Liver (tissue), 9 donors: ENCODE data around the gene FKBP5. TPM values are rescaled to one million over a fixed set of nuclear protein-coding genes. Genes with fewer than 3 reads are reported as not detected.

ENCODE experiments used
- DNase-seq: peaks from one replicate; pipeline ENCODE4 v3.0.0-alpha.2; 2017; ENCODE audit warnings: low spot score
- H3K27ac ChIP-seq, 2 donors: one replicate each; pipeline ENCODE4 v1.7.0; 2013; ENCODE audit warnings: inconsistent platforms in 2 of 2, low read length in 2 of 2, control low read depth in 1 of 2, low read depth in 1 of 2, mild to moderate bottlenecking in 1 of 2
- H3K27me3 ChIP-seq, 4 donors: one replicate each; pipeline versions ENCODE4 v1.6.1 to v1.7.0; 2013; ENCODE audit warnings: low read length in 3 of 4, inconsistent platforms in 1 of 4, mild to moderate bottlenecking in 1 of 4, moderate library complexity in 1 of 4; ENCODE audit not compliant: control insufficient read depth in 4 of 4, insufficient read depth in 4 of 4
- H3K36me3 ChIP-seq, 4 donors: one replicate each; pipeline versions ENCODE4 v1.6.1 to v1.7.0; 2013; ENCODE audit warnings: low read length in 3 of 4, mild to moderate bottlenecking in 3 of 4, low read depth in 1 of 4, moderate library complexity in 1 of 4; ENCODE audit not compliant: control insufficient read depth in 4 of 4, insufficient read depth in 3 of 4
- H3K4me1 ChIP-seq, 4 donors: one replicate each; pipeline versions ENCODE4 v1.6.1 to v1.7.0; 2013; ENCODE audit warnings: low read length in 3 of 4, mild to moderate bottlenecking in 3 of 4, moderate library complexity in 1 of 4; ENCODE audit not compliant: control insufficient read depth in 4 of 4, insufficient read depth in 4 of 4
- H3K4me3 ChIP-seq, 3 donors: one replicate each; pipeline versions ENCODE4 v1.6.1 to v1.7.0; 2013; ENCODE audit warnings: low read length in 3 of 3, control low read depth in 1 of 3, low read depth in 1 of 3, mild to moderate bottlenecking in 1 of 3
- H3K9ac ChIP-seq, 2 donors: one replicate each; pipeline ENCODE4 v1.7.0; 2013; ENCODE audit warnings: low read length in 2 of 2, mild to moderate bottlenecking in 2 of 2, moderate library complexity in 2 of 2, control low read depth in 1 of 2, low read depth in 1 of 2
- H3K9me3 ChIP-seq, 4 donors: one replicate each; pipeline versions ENCODE4 v1.6.1 to v1.7.0; 2013; ENCODE audit warnings: low read length in 3 of 4; ENCODE audit not compliant: control insufficient read depth in 4 of 4
- EGR1 ChIP-seq, 2 donors: IDR thresholded peaks; 2 replicates each; pipeline ENCODE4 v1.6.1; 2016 to 2018; ENCODE audit warnings: antibody characterized with exemption in 2 of 2, low read depth in 2 of 2
- FOXA1 ChIP-seq: IDR thresholded peaks from 2 replicates; pipeline ENCODE4 v1.6.1; 2016; ENCODE audit warnings: antibody characterized with exemption
- FOXA2 ChIP-seq: IDR thresholded peaks from 2 replicates; pipeline ENCODE4 v1.6.1; 2016; ENCODE audit warnings: antibody characterized with exemption
- HNF4A ChIP-seq, 2 donors: conservative IDR thresholded peaks; 2 replicates each; pipeline ENCODE4 v1.6.1; 2016; ENCODE audit warnings: antibody characterized with exemption in 2 of 2, mild to moderate bottlenecking in 2 of 2
- HNF4G ChIP-seq: IDR thresholded peaks from 2 replicates; pipeline ENCODE4 v1.6.1; 2016; ENCODE audit warnings: antibody characterized with exemption
- JUND ChIP-seq, 2 donors: IDR thresholded peaks; 2 replicates each; pipeline ENCODE4 v1.6.1; 2016; ENCODE audit warnings: antibody characterized with exemption in 2 of 2
- NR2F2 ChIP-seq: IDR thresholded peaks from 2 replicates; pipeline ENCODE4 v1.6.1; 2016; ENCODE audit warnings: antibody characterized with exemption
- RAD21 ChIP-seq, 2 donors: IDR thresholded peaks; 2 replicates each; pipeline ENCODE4 v1.6.1; 2016; ENCODE audit warnings: antibody characterized with exemption in 2 of 2, mild to moderate bottlenecking in 2 of 2
- RXRA ChIP-seq, 2 donors: IDR thresholded peaks; 2 replicates each; pipeline ENCODE4 v1.6.1; 2017 to 2018; ENCODE audit warnings: antibody characterized with exemption in 2 of 2, mild to moderate bottlenecking in 1 of 2
- SP1 ChIP-seq: IDR thresholded peaks from 2 replicates; pipeline ENCODE4 v1.6.1; 2018; ENCODE audit warnings: antibody characterized with exemption, mild to moderate bottlenecking
- TAF1 ChIP-seq: conservative IDR thresholded peaks from 2 replicates; pipeline ENCODE4 v1.6.1; 2016; ENCODE audit warnings: antibody characterized with exemption, mild to moderate bottlenecking
- YY1 ChIP-seq: IDR thresholded peaks from 2 replicates; pipeline ENCODE4 v1.6.1; 2016; ENCODE audit warnings: antibody characterized with exemption, mild to moderate bottlenecking
- WGBS: extraction: QIAGEN DNeasy Blood & Tissue Kit; methylation state at CpG from one replicate; pipeline ENCODE4 v1.1.7; 2013; 5-methylcytosine and 5-hydroxymethylcytosine counted together
- polyA plus RNA-seq, 2 donors: library from polyadenylated mRNA; stranded (reverse) in 1 of 2; unstranded in 1 of 2; fragments of 200-250 nt in 1 of 2; fragments of >200 nt in 1 of 2; fragmentation: Nextera tagmentation in 1 of 2; extraction: Ambion mirVana in 1 of 2; gene quantifications; one replicate each; pipeline versions ENCODE4 v1.2.1 to v1.2.3, GENCODE V29; 2013 to 2015
- total RNA-seq, 2 donors: library from RNA; depleted of rRNA; stranded (reverse); fragments of >200 nt; gene quantifications; one replicate each; pipeline ENCODE4 v1.2.3, GENCODE V29; 2014
- TF ChIP-seq, protein P1 (sequence below): IDR thresholded peaks from 2 replicates; pipeline ENCODE4 v1.6.1; 2016; ENCODE audit warnings: antibody characterized with exemption, mild to moderate bottlenecking
- TF ChIP-seq, protein P2 (sequence below): IDR thresholded peaks from 2 replicates; pipeline ENCODE4 v1.6.1; 2016; ENCODE audit warnings: antibody characterized with exemption
- TF ChIP-seq, protein P3 (sequence below): IDR thresholded peaks from 2 replicates; pipeline ENCODE4 v1.6.1; 2016; ENCODE audit warnings: antibody characterized with exemption
- TF ChIP-seq, protein P4 (sequence below): IDR thresholded peaks from 2 replicates; pipeline ENCODE4 v1.6.1; 2016; ENCODE audit warnings: antibody characterized with exemption
- donor health status: healthy.
- donor health status: healthy.
- donor health status: healthy.
- donor health status: healthy.
- donor health status: healthy.

FKBP5 gene
- total and polyA plus RNA-seq, 4 donors, result 10.3 to 132 (median 63.7) TPM

DNA sequence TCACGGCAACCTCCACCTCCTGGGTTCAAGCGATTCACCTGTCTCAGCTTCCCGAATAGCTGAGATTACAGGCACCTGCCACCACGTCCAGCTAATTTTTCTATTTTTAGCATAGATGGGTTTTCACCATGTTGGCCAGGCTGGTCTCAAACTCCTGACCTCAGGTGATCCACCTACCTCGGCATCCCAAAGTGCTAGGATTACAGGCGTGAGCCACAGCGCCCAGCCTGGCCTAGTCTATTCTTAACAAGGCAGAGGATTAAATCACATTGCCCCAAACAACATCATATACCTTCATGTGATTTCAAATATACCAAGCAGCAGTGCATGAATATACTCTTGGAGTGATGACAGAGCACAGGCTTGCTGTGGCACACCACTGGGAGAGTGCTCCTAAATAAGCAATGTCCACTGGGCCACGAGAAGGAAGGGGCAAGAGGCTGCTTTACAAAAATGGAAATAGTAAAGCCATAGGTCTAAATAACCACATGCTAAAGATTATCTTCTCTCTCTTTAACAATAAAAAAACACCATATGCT is 99.4 kb downstream of the FKBP5 start:
- Histone ChIP-seq H3K27me3 (no peaks in the 10 kb centered on the region), H3K9ac (no peak overlapping the region), H3K9me3 (no peaks in the 10 kb centered on the region), H3K4me1 (peaks cover 2 to 10% (median 9%) of the 10 kb centered on the region in 4 donors), H3K4me3 (no peak overlapping the region), H3K27ac (no peak overlapping the region), H3K36me3 (peaks cover 12 to 47% (median 30%) of the 10 kb centered on the region in 4 donors)
- DNase-seq, result no peak
- WGBS, result 98% methylated on average over 8 of the region's 8 CpGs
- TF ChIP-seq NR2F2 (no peak), TAF1 (no peak)

DNA sequence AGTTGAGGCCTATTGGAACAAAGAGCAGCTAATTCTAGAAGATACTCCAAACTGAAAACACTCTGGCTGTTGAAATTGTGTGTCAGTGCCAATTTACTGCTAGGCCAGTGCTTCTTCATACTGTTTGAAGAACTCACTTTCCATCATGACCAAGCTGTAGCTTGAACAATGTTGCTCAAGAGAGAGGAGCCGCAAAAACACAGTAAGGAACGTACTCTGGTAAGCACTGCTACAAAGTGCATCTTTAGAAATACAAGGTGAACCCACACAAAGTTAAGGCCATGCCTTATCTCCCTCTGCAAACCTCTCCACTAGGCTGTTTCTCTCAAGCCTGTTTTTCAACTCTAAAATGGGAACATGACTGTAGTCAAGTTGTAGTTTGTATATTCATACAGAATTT is 101.5 kb downstream of the FKBP5 start:
- no peak overlapping the region for H3K9ac ChIP-seq
- DNase-seq, result no peak
- 93% methylated on average over 2 of the region's 2 CpGs for WGBS
- H3K9me3 ChIP-seq, result no peaks in the 10 kb centered on the region
- TF ChIP-seq, protein P1, sequence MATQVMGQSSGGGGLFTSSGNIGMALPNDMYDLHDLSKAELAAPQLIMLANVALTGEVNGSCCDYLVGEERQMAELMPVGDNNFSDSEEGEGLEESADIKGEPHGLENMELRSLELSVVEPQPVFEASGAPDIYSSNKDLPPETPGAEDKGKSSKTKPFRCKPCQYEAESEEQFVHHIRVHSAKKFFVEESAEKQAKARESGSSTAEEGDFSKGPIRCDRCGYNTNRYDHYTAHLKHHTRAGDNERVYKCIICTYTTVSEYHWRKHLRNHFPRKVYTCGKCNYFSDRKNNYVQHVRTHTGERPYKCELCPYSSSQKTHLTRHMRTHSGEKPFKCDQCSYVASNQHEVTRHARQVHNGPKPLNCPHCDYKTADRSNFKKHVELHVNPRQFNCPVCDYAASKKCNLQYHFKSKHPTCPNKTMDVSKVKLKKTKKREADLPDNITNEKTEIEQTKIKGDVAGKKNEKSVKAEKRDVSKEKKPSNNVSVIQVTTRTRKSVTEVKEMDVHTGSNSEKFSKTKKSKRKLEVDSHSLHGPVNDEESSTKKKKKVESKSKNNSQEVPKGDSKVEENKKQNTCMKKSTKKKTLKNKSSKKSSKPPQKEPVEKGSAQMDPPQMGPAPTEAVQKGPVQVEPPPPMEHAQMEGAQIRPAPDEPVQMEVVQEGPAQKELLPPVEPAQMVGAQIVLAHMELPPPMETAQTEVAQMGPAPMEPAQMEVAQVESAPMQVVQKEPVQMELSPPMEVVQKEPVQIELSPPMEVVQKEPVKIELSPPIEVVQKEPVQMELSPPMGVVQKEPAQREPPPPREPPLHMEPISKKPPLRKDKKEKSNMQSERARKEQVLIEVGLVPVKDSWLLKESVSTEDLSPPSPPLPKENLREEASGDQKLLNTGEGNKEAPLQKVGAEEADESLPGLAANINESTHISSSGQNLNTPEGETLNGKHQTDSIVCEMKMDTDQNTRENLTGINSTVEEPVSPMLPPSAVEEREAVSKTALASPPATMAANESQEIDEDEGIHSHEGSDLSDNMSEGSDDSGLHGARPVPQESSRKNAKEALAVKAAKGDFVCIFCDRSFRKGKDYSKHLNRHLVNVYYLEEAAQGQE, result no peak
- no peak for TF ChIP-seq TAF1
- no peak for TF ChIP-seq SP1
- TF ChIP-seq FOXA1, result no peak
- no peak for TF ChIP-seq HNF4G
- TF ChIP-seq FOXA2, result no peak
- TF ChIP-seq, protein P2, sequence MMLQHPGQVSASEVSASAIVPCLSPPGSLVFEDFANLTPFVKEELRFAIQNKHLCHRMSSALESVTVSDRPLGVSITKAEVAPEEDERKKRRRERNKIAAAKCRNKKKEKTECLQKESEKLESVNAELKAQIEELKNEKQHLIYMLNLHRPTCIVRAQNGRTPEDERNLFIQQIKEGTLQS, result no peak
- TF ChIP-seq HNF4A (conservative IDR thresholded peaks at IDR 0.05), result no peak
- no peak for TF ChIP-seq NR2F2
- TF ChIP-seq RXRA (IDR thresholded peaks at IDR 0.05), result no peak
- TF ChIP-seq, protein P3, sequence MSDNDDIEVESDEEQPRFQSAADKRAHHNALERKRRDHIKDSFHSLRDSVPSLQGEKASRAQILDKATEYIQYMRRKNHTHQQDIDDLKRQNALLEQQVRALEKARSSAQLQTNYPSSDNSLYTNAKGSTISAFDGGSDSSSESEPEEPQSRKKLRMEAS, result no peak
- TF ChIP-seq EGR1 (IDR thresholded peaks at IDR 0.05; ENCODE audit: low read depth in 2 of 2), result no peak
- no peaks in the 10 kb centered on the region for H3K27me3 ChIP-seq
- H3K36me3 ChIP-seq, result peaks cover 11 to 44% (median 35%) of the 10 kb centered on the region in 4 donors
- H3K27ac ChIP-seq, result no peak overlapping the region
- H3K4me1 ChIP-seq, result peaks cover 0 to 11% (median 6%) of the 10 kb centered on the region in 4 donors
- no peak overlapping the region for H3K4me3 ChIP-seq

DNA sequence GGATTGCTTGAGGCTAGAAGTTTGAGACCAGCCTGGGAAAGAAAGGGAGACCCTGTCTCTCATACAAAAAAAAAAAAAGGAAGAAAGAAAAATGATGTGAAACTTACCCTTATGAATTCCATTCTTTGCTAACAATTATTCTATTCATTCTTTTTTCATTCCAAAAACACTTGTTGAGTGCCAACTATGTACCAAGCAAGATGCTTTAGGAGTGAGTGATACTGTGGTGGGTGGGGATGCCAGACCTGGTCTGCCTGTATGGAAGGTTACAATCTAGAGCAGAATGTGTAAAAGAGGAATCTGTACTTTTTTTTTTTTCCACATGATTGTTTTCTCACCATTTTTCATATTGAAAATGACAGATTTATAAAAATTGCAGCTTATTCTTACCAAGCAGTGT is 102.2 kb downstream of the FKBP5 start:
- no peak for DNase-seq
- Histone ChIP-seq H3K4me3 (no peak overlapping the region), H3K4me1 (peaks cover 0 to 11% (median 6%) of the 10 kb centered on the region in 4 donors), H3K27ac (no peak overlapping the region), H3K27me3 (no peaks in the 10 kb centered on the region), H3K9ac (no peak overlapping the region), H3K9me3 (no peaks in the 10 kb centered on the region), H3K36me3 (peaks cover 11 to 50% (median 37%) of the 10 kb centered on the region in 4 donors)
- TF ChIP-seq SP1 (no peak), EGR1 (IDR thresholded peaks at IDR 0.05; ENCODE audit: low read depth in 2 of 2) (no peak), RAD21 (IDR thresholded peaks at IDR 0.05) (no peak), FOXA2 (no peak), RXRA (IDR thresholded peaks at IDR 0.05) (no peak), YY1 (no peak), NR2F2 (no peak), HNF4G (no peak), JUND (IDR thresholded peaks at IDR 0.05) (no peak)
- TF ChIP-seq, protein P4, sequence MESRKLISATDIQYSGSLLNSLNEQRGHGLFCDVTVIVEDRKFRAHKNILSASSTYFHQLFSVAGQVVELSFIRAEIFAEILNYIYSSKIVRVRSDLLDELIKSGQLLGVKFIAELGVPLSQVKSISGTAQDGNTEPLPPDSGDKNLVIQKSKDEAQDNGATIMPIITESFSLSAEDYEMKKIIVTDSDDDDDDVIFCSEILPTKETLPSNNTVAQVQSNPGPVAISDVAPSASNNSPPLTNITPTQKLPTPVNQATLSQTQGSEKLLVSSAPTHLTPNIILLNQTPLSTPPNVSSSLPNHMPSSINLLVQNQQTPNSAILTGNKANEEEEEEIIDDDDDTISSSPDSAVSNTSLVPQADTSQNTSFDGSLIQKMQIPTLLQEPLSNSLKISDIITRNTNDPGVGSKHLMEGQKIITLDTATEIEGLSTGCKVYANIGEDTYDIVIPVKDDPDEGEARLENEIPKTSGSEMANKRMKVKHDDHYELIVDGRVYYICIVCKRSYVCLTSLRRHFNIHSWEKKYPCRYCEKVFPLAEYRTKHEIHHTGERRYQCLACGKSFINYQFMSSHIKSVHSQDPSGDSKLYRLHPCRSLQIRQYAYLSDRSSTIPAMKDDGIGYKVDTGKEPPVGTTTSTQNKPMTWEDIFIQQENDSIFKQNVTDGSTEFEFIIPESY, result no peak
- TF ChIP-seq, protein P3, result no peak
